Motor neuron (in vitro differentiated cells): ENCODE measurements around the gene HHIPL1. TPM values are rescaled to one million over a fixed set of nuclear protein-coding genes. Genes with fewer than 3 reads are reported as not detected.

Experiments
- ATAC-seq, 8 experiments: fragments of 200-7000 bp; cut with Tn5 transposase; replicated peaks in 6 of 8; 2 replicates each; pipeline ENCODE4 v1.8.0; 2021; ENCODE audit warnings: mild to moderate bottlenecking in 8 of 8, moderate library complexity in 8 of 8
- H3K27ac ChIP-seq, 2 donors: fragments of 250-450 bp; sonication (Bioruptor Pico); 2 replicates each; pipeline ENCODE4 v1.9.0; 2021; ENCODE audit warnings: antibody characterized with exemption in 2 of 2, mild to moderate bottlenecking in 2 of 2, moderate library complexity in 1 of 2
- H3K4me1 ChIP-seq, 2 donors: fragments of 250-450 bp; sonication (Bioruptor Pico); replicated peaks in 1 of 2; 2 replicates each; pipeline ENCODE4 v1.6.1; 2021; ENCODE audit warnings: antibody characterized with exemption in 2 of 2, mild to moderate bottlenecking in 2 of 2, moderate library complexity in 1 of 2
- H3K4me3 ChIP-seq, 5 donors: fragments of 250-450 bp; sonication (Bioruptor Pico); 2 replicates each; pipeline ENCODE4 v1.9.0; 2021; ENCODE audit warnings: antibody characterized with exemption in 5 of 5, mild to moderate bottlenecking in 5 of 5, moderate library complexity in 4 of 5
- whole genome bisulfite sequencing, 10 experiments: fragments of 450-650 bp; shearing (Covaris generic); methylation state at CpG; one replicate each; pipeline ENCODE4 v1.0.0; 2022; 5-methylcytosine and 5-hydroxymethylcytosine counted together
- in situ Hi-C, 9 experiments: fragments of 400-800 bp; cut with MboI; loops; one replicate each; pipeline ENCODE4 v1.15.0; 2021; ENCODE audit warnings: low sequenced_read_pairs in 9 of 9, low pct_unique_long_range_greater_than_20kb in 2 of 9; ENCODE audit not compliant: unreplicated experiment in 9 of 9
- total RNA-seq, 8 experiments: library from RNA; unstranded; fragments of 300-600 nt; gene quantifications; 2 replicates each; pipeline versions ENCODE4 v1.2.3 to v1.2.4, GENCODE V29; 2022

HHIPL1 gene
- total RNA-seq, 8 experiments from 2014 or later, result 0.84 to 2.3 (median 1.9) TPM

DNA sequence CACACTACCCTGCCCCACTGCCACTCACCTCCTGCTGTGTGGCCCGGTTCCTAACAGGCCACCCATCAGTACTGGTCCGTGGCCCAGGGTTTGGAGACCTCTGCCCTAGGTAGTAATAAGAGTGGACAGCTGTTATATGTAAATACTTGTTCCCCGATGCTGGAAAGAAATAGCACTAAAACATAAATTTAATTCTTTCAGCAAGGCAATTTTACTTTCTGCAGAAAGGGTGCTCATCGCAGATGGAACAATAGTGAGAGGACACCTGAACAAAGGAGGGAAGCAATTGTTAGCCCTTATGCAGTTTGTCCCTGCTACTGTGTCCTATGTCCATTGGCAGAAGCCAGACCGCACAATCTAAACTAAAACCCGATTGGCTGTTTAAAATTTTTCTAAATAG lies 33.3 kb downstream of the HHIPL1 start:
- 80 to 100% (median 98%) methylated on average over 1 to 6 of the region's 6 CpGs for WGBS, 10 experiments
- Histone ChIP-seq H3K4me3 (no peak overlapping the region), H3K27ac (no peak overlapping the region), H3K4me1 (no peaks in the 10 kb centered on the region)
- in situ Hi-C loops, result loop anchor here in 4 of 9 experiments (25.0 kb wide), 1 partner anchor 209 kb away; no protein-coding TSS in a partner anchor
- no peak for ATAC-seq

DNA sequence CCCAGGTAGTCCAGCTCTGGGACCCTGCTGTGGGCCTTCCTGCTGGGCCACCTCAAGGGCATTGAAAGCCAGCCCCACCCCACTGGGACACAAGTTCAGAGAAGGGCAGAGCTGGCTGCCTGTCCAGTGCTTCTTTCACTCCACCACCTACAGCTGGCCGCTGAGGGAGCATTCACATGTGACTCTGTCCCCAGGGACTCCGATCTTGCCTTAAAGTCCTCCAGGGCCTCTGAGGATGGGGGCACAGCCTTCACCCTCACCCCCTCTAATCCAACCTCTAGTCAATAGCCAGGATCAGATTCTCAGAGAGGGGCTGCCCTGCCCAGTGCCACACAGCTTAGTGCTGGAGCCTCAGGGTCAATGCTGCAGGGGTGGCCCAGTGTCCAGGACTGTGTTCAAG lies 34.2 kb downstream of the HHIPL1 start:
- no peak for ATAC-seq
- in situ Hi-C loops, result loop anchor here in 4 of 9 experiments (25.0 kb wide), 1 partner anchor 208 kb away; no protein-coding TSS in a partner anchor
- WGBS, 10 experiments, result 83 to 100% (median 100%) methylated on average over 1 to 2 of the region's 2 CpGs; no CpG with 5 or more reads in 6 of the 10 experiments
- no peak overlapping the region for H3K4me3 ChIP-seq
- H3K4me1 ChIP-seq, result no peaks in the 10 kb centered on the region
- H3K27ac ChIP-seq, result no peak overlapping the region

DNA sequence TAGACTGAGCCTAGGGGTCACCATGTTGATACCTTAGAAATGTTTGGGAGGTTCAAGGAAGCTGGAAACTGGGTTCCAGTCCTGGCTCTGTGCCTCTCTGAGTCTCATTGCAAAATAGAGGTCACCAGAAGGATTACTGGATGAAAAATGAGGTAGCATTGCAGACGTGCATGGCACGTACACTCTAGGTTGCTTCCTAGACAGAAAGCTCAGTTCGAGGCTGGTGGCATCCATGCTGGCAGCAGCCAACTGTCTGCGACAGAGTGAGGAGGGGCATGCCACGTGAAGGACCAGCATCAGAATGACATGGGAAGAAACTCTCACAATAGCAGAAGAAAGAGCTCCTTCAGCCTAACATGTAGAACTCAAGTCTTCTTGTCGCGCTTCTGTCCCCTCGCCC lies 34.6 kb downstream of the HHIPL1 start:
- no peak for ATAC-seq
- in situ Hi-C loops, result loop anchor here in 4 of 9 experiments (25.0 kb wide), 1 partner anchor 208 kb away; no protein-coding TSS in a partner anchor
- no peak overlapping the region for H3K4me3 ChIP-seq
- H3K27ac ChIP-seq, result no peak overlapping the region
- 17 to 95% (median 62%) methylated on average over 1 to 8 of the region's 8 CpGs; no CpG with 5 or more reads in 6 of the 10 experiments for WGBS, 10 experiments
- H3K4me1 ChIP-seq, result no peaks in the 10 kb centered on the region

DNA sequence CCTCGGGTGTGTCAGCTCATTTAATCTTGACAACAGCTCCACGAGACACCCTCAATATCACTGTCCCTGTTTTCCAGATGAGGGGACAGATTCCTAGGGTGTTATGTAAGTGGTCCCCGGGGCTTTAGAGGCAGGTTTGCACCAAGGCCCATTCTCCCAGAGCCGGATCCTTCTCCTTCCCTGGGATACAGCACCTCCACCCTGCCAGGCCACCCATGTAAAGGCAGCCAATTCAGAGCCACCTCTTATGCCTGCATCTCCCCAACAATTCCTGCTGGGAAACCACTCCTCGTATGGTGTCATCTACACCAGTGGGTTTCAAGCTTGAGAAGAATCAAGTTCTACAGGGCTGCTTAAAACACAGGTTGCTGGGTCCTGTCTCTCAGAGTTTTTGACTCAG lies 35.1 kb downstream of the HHIPL1 start:
- in situ Hi-C loops, result loop anchor here in 5 of 9 experiments (10.0 to 25.0 kb wide), 2 partner anchors 205 to 207 kb away; no protein-coding TSS in a partner anchor
- WGBS, 10 experiments, result 10 to 88% (median 58%) methylated on average over 1 to 4 of the region's 5 CpGs; no CpG with 5 or more reads in 4 of the 10 experiments
- no peaks in the 10 kb centered on the region for H3K4me1 ChIP-seq

DNA sequence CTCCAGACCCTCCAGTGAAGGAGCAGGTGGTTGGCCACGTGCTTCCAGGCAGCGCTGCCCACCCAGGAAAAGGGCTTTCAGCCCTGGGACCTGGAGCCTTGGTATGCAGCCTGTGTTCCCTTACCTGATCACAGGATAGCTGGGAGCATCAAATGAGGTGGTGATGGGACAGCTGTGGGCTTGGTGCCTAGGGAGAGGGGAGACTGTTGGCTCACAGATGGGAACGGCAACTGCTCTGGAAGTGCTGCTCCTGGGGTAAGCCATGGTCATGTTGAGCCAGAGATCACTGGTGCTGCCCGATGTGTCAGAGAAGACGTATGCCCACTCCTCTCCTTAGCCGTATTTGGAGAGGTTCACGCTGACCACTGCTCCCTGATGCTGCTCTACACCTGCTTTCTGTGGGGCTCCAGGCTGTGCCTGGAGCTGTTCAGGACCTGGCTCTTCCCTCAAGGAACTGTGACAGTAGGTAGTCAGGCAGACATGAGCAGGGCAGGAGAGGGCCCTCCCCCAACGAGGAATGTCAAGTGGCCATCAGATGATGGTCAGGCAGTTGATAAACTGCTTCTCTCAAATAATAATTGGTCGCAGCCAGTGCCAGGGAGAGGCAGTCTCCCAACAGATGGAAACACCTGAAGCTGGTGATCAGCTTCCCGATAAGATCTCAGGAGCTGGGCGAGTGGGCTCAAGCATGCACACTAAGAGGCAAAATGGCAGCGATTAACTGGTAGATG lies 36.3 kb downstream of the HHIPL1 start:
- ATAC-seq, result no peak
- Histone ChIP-seq H3K4me1 (peaks cover 0 to 4% of the 10 kb centered on the region in 2 donors), H3K27ac (no peak overlapping the region), H3K4me3 (no peak overlapping the region)
- WGBS, 10 experiments, result 40 to 100% (median 91%) methylated on average over 1 to 5 of the region's 12 CpGs; no CpG with 5 or more reads in 3 of the 10 experiments
- in situ Hi-C loops, result loop anchor here in 5 of 9 experiments (10.0 to 25.0 kb wide), 2 partner anchors 204 to 206 kb away; no protein-coding TSS in a partner anchor

More for the DNA sequence above, 35.1 kb downstream of the HHIPL1 start:
- no peak overlapping the region for H3K27ac ChIP-seq
- ATAC-seq, result no peak
- H3K4me3 ChIP-seq, result no peak overlapping the region

DNA sequence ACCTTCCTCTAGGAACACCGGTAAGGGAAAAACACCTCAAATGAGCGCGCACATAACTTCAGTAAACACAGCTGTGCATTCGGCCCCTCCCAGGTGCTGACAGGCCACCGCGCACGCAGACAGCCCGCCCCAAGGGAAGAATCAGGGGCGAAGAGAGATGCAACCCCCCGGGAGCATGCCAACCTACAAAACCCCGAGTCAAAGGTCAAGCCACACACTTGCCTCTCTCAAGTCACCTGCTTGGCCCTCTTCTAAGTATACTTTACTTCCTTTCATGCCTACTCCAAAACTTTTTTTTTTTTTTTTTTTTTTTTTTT lies 36.9 kb downstream of the HHIPL1 start:
- ATAC-seq, result no peak
- no peak overlapping the region for H3K27ac ChIP-seq
- peaks cover 0 to 4% of the 10 kb centered on the region in 2 donors for H3K4me1 ChIP-seq
- WGBS, 10 experiments, result 73 to 100% (median 93%) methylated on average over 3 to 9 of the region's 11 CpGs; no CpG with 5 or more reads in 5 of the 10 experiments
- H3K4me3 ChIP-seq, result no peak overlapping the region
- in situ Hi-C loops, result loop anchor here in 5 of 9 experiments (10.0 to 25.0 kb wide), 2 partner anchors 203 to 206 kb away; no protein-coding TSS in a partner anchor

DNA sequence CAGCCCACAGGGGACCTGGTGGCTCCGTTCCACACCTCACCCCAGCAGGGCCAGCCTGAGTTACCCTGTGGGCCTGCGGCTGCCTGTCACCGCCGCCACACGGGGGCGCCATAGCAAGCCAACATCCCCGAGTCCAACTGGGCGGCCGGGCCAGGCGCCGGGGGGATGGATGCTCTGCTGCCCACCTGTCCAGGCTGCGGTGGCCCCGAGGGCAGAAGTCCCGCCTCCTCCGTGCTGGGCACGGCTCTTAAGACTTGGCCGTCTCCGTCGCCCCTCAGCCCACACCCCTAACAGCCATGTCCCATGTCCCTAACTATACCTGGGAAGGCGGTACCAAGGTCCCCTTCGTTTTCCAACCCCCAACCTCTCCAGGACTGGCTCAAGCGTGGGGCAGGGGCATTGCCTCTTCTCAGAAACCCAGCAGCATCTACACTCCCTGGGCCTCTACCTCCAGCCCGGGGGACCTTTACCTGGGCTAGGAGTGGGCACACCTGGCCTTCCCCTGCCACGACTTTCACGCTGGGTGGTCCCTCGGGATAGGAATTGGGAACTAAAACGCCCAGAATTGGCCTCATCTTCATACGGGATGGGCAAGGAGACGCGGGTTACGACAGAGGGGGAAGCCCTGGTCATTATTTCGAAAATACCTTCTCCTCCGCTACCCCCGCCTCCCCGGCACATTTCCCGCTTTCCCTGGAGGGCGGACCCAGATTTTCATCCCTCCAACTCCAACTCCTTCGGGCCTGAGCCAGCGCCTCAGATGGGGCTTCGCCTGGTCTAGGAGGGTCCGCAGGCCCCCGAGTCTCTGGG lies 38.1 kb downstream of the HHIPL1 start:
- in situ Hi-C loops, result loop anchor here in 5 of 9 experiments (10.0 to 25.0 kb wide), 2 partner anchors 202 to 204 kb away; no protein-coding TSS in a partner anchor
- peak overlapping the region; percentile 40 to 49 for H3K27ac ChIP-seq
- peaks cover 0 to 4% of the 10 kb centered on the region in 2 donors for H3K4me1 ChIP-seq
- H3K4me3 ChIP-seq, result peak overlapping the region; percentile 60 to 90 (median 75)
- peak; percentile 21 to 49 (median 28) for ATAC-seq
- 0 to 7% (median 0%) methylated on average over 1 to 12 of the region's 42 CpGs; no CpG with 5 or more reads in 3 of the 10 experiments for WGBS, 10 experiments

DNA sequence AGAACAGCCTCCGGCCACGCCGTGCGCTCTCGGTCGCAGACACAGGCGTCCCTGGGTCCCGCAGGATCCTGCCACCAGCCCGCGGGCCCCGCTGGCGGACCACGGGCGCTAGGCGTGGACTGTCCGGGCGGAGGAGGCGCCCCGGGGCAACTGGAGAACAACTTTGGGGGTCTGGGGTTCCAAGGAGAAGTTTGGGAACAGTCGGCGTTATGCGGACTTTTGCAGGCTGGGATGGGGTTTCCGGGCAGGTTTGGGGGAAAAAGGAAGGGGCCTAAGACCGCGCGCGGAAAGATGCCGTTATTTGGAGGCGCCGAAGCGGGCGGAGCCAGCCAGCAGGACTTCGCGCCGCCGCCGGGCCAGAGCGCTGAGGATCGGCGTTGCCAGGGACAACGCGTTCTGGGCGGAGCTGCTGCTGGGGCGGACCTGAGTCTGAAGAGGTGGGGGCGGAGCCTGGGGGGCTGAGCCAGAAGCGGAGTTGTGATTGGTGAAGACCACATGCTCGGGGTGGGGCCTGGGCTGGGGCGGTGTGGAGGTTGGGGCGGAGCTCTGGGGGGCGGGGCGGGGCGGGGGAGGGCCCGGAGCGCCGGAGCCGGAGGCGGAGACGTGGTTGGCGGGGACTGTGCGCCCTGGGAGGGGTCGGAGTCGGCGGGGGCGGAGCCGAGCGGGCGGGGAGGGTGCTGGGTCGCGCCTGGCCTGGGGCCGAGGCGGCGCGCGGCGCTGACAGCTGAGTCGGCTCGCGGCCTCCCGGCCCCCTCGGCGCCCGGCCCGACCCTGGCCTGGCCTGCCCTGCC lies 38.9 kb downstream of the HHIPL1 start, which contains the start of gene CYP46A1:
TSS of gene CYP46A1 (plus strand) at position 680 of the 791 bp plus-strand sequence. CDS start 120 bp downstream, outside the sequence.
- H3K27ac ChIP-seq, result peak within 1 kb of the TSS; percentile 60 to 77
- peaks cover 0 to 4% of the 10 kb centered on the region in 2 donors for H3K4me1 ChIP-seq
- WGBS, 10 experiments, result 0 to 2% methylated on average over 10 to 13 of the region's 83 CpGs; no CpG with 5 or more reads in 8 of the 10 experiments
- in situ Hi-C loops, result loop anchor here in 5 of 9 experiments (10.0 to 25.0 kb wide), 2 partner anchors 201 to 203 kb away; no protein-coding TSS in a partner anchor
- peak within 1 kb of the TSS; percentile 73 to 90 (median 76) for H3K4me3 ChIP-seq
- ATAC-seq, result peak; percentile 84 to 92 (median 88)

DNA sequence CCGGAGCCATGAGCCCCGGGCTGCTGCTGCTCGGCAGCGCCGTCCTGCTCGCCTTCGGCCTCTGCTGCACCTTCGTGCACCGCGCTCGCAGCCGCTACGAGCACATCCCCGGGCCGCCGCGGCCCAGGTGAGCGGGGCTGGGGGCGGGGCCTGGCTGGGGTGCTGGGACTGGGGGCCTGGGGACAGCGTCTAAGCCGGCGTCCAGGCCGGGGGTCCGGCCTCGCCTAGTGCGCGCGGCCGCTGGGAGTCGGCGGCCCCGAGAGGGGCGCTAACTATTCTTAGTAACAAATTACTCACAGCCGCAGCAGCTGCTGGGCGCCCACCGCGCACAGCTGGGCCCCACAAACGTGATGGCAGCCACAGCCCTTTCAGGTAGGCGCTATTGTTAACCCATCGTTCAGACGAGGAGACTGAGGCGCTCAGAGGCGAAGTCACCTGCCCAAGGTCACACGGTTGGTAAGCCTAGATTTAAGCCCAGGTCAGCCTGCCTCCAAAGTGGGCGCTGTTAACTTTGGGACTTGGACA lies 39.5 kb downstream of the HHIPL1 start:
- peak overlapping the region; percentile 60 to 77 for H3K27ac ChIP-seq
- H3K4me3 ChIP-seq, result peak overlapping the region; percentile 65 to 83 (median 73)
- in situ Hi-C loops, result loop anchor here in 5 of 9 experiments (10.0 to 25.0 kb wide), 2 partner anchors 200 to 203 kb away; no protein-coding TSS in a partner anchor
- WGBS, 10 experiments, result 0 to 4% (median 0%) methylated on average over 1 to 13 of the region's 45 CpGs; no CpG with 5 or more reads in 7 of the 10 experiments
- ATAC-seq, result no peak
- H3K4me1 ChIP-seq, result peaks cover 0 to 4% of the 10 kb centered on the region in 2 donors

DNA sequence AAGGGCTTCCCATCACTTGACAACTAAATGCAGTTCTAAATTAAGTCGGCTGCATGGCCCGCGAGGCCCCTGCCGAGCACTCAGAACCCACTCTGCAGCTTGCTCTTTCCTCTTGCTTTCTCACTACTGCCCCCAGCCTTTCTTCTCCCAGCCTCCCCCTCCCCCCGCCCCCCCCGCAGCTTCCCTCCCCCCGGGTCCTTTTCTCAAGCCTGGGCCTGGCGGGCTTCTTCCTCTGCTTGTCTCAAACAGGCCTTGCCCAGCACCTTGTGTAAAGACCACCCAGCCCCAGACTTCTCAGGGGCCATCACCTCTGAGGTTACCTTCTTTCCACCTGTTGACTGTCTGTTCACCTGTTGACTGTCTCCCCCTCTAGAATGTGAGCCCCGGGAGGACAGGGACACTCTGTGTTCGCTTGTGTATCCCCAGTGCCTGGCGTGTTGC lies 40.2 kb downstream of the HHIPL1 start:
- in situ Hi-C loops, result loop anchor here in 5 of 9 experiments (10.0 to 25.0 kb wide), 2 partner anchors 200 to 202 kb away; no protein-coding TSS in a partner anchor
- Histone ChIP-seq H3K4me1 (peaks cover 0 to 4% of the 10 kb centered on the region in 2 donors), H3K4me3 (no peak overlapping the region), H3K27ac (no peak overlapping the region)
- 0 to 80% (median 71%) methylated on average over 1 to 3 of the region's 11 CpGs; no CpG with 5 or more reads in 5 of the 10 experiments for WGBS, 10 experiments
- no peak for ATAC-seq

DNA sequence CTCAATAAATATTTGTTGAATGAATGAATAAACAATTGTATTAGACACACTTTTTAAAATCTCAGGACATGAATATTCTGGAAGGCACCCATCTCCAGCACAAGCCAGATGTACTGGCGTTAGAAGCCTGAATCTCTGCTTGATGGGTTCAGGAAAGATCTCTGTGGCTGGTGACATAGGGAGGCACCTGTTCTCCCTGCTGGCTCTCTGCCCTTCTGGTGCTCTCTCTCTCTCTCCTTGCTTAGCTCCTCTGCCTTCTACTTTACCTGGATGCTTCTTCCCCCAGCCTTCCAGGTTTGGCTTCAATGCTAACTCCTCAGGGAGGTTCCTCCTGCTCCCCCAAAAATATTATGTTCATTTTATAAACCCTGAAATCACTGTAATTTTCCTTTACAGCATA lies 40.7 kb downstream of the HHIPL1 start:
- no peak overlapping the region for H3K27ac ChIP-seq
- ATAC-seq, result no peak
- peaks cover 0 to 4% of the 10 kb centered on the region in 2 donors for H3K4me1 ChIP-seq
- 14 to 82% (median 50%) methylated on average over 1 of the region's 1 CpG; no CpG with 5 or more reads in 3 of the 10 experiments for WGBS, 10 experiments
- in situ Hi-C loops, result loop anchor here in 5 of 9 experiments (10.0 to 25.0 kb wide), 2 partner anchors 199 to 202 kb away; no protein-coding TSS in a partner anchor
- H3K4me3 ChIP-seq, result no peak overlapping the region
